ENCODE data around the gene UTS2B. TPM values are rescaled to one million over a fixed set of nuclear protein-coding genes. Genes with fewer than 3 reads are reported as not detected.

UTS2B gene
- polyA plus RNA-seq, 1 of the 3 experiments (the other 2 are of a cell fraction) = 0.03 TPM

DNA sequence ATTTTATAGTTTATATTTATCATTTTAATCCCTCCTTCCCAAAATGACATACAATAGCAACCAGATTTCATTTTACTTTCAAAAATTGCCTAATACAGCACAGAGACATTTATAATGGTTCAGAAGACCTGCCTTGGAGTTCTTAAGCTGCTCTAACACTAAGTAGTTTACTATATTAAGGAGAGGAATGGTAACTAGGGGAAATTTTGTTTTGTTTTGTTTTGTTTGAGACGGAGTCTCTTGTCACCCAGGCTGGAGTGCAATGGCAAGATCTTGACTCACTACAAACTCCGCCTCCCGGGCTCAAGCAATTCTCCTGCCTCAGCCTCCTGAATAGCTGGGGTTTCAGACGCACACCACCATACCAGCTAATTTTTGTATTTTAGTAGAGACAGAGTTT is 23.9 kb downstream of the UTS2B start:
- no peaks in the 10 kb centered on the region for H4K20me1 ChIP-seq (ENCODE audit: insufficient read depth)
- no peak overlapping the region for H3K9ac ChIP-seq
- no peak overlapping the region for H3K4me2 ChIP-seq
- TF ChIP-seq MXI1 (IDR thresholded peaks at IDR 0.05; ENCODE audit: low read depth, low read length) (no peak), ZBTB33 (IDR thresholded peaks at IDR 0.05; ENCODE audit: borderline replicate concordance, low read depth) (no peak), RFX5 (IDR thresholded peaks at IDR 0.05; ENCODE audit: low read length) (no peak), TEAD4 (IDR thresholded peaks at IDR 0.05; ENCODE audit: borderline replicate concordance, insufficient read depth) (no peak), JUND (IDR thresholded peaks at IDR 0.05) (no peak), RAD21 (IDR thresholded peaks at IDR 0.05; ENCODE audit: low read length) (no peak), RXRA (IDR thresholded peaks at IDR 0.05; ENCODE audit: borderline replicate concordance, low read depth) (no peak), EZH2phosphoT487 (IDR thresholded peaks at IDR 0.05; ENCODE audit: borderline replicate concordance, low read depth) (no peak), NFIC (IDR thresholded peaks at IDR 0.05; ENCODE audit: borderline replicate concordance) (no peak), POLR2AphosphoS5 (IDR thresholded peaks at IDR 0.05; ENCODE audit: low read depth, low read length) (no peak), MAX (IDR thresholded peaks at IDR 0.05; ENCODE audit: low read depth) (no peak), SMC3 (IDR thresholded peaks at IDR 0.05; ENCODE audit: low read depth, low read length) (no peak), NRF1 (IDR thresholded peaks at IDR 0.05; ENCODE audit: low read depth, low read length) (no peak), USF2 (IDR thresholded peaks at IDR 0.05; ENCODE audit: borderline replicate concordance, low read depth, low read length) (no peak), FOXJ3 (CRISPR knock-in tag; IDR thresholded peaks at IDR 0.05) (no peak), CTCF (IDR thresholded peaks at IDR 0.05) (no peak)
- TF ChIP-seq, protein P1, sequence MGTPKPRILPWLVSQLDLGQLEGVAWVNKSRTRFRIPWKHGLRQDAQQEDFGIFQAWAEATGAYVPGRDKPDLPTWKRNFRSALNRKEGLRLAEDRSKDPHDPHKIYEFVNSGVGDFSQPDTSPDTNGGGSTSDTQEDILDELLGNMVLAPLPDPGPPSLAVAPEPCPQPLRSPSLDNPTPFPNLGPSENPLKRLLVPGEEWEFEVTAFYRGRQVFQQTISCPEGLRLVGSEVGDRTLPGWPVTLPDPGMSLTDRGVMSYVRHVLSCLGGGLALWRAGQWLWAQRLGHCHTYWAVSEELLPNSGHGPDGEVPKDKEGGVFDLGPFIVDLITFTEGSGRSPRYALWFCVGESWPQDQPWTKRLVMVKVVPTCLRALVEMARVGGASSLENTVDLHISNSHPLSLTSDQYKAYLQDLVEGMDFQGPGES (IDR thresholded peaks at IDR 0.05; ENCODE audit: low read depth, low read length) = no peak
- TF ChIP-seq, protein P2, sequence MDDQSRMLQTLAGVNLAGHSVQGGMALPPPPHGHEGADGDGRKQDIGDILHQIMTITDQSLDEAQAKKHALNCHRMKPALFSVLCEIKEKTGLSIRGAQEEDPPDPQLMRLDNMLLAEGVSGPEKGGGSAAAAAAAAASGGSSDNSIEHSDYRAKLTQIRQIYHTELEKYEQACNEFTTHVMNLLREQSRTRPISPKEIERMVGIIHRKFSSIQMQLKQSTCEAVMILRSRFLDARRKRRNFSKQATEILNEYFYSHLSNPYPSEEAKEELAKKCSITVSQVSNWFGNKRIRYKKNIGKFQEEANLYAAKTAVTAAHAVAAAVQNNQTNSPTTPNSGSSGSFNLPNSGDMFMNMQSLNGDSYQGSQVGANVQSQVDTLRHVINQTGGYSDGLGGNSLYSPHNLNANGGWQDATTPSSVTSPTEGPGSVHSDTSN (IDR thresholded peaks at IDR 0.05) = no peak
- TF ChIP-seq, protein P3, sequence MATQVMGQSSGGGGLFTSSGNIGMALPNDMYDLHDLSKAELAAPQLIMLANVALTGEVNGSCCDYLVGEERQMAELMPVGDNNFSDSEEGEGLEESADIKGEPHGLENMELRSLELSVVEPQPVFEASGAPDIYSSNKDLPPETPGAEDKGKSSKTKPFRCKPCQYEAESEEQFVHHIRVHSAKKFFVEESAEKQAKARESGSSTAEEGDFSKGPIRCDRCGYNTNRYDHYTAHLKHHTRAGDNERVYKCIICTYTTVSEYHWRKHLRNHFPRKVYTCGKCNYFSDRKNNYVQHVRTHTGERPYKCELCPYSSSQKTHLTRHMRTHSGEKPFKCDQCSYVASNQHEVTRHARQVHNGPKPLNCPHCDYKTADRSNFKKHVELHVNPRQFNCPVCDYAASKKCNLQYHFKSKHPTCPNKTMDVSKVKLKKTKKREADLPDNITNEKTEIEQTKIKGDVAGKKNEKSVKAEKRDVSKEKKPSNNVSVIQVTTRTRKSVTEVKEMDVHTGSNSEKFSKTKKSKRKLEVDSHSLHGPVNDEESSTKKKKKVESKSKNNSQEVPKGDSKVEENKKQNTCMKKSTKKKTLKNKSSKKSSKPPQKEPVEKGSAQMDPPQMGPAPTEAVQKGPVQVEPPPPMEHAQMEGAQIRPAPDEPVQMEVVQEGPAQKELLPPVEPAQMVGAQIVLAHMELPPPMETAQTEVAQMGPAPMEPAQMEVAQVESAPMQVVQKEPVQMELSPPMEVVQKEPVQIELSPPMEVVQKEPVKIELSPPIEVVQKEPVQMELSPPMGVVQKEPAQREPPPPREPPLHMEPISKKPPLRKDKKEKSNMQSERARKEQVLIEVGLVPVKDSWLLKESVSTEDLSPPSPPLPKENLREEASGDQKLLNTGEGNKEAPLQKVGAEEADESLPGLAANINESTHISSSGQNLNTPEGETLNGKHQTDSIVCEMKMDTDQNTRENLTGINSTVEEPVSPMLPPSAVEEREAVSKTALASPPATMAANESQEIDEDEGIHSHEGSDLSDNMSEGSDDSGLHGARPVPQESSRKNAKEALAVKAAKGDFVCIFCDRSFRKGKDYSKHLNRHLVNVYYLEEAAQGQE (IDR thresholded peaks at IDR 0.05; ENCODE audit: low read depth, low read length) = no peak
- TF ChIP-seq, protein P4, sequence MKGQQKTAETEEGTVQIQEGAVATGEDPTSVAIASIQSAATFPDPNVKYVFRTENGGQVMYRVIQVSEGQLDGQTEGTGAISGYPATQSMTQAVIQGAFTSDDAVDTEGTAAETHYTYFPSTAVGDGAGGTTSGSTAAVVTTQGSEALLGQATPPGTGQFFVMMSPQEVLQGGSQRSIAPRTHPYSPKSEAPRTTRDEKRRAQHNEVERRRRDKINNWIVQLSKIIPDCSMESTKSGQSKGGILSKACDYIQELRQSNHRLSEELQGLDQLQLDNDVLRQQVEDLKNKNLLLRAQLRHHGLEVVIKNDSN (IDR thresholded peaks at IDR 0.05; ENCODE audit: borderline replicate concordance, low read depth) = no peak
- no peaks in the 10 kb centered on the region for H3K9me2 ChIP-seq
- no peaks in the 10 kb centered on the region for H3K79me2 ChIP-seq (ENCODE audit: insufficient read depth)
- no peaks in the 10 kb centered on the region for H3K4me1 ChIP-seq (ENCODE audit: control insufficient read depth in 1 of 2, insufficient read depth in 2 of 2, low read depth in 1 of 2, low read length in 1 of 2)
- H2AFZ ChIP-seq (ENCODE audit: low read depth) = no peak overlapping the region
- H3K36me3 ChIP-seq (replicated peaks in 1 of 2; ENCODE audit: control insufficient read depth in 1 of 2, insufficient read depth in 2 of 2, low read length in 1 of 2) = no peaks in the 10 kb centered on the region
- H3K9me3 ChIP-seq = no peaks in the 10 kb centered on the region
- H3K27ac ChIP-seq (ENCODE audit: low read depth in 2 of 2, low read length in 1 of 2) = no peak overlapping the region
- no peak overlapping the region for H3K4me3 ChIP-seq (ENCODE audit: low read depth in 2 of 2, low read length in 1 of 2)
- no peaks in the 10 kb centered on the region for H3F3A ChIP-seq (replicated peaks; ENCODE audit: insufficient read depth)
- H3K27me3 ChIP-seq (ENCODE audit: insufficient read depth) = no peaks in the 10 kb centered on the region
- POLR2A ChIA-PET = no interaction called here
- CTCF ChIA-PET = no interaction called here
- WGBS (ENCODE audit: low lambda C conversion rate) = 73% methylated on average over 4 of the region's 4 CpGs
- DNase-seq = no peak
